ENCODE results near the gene CORO2A.

DNA sequence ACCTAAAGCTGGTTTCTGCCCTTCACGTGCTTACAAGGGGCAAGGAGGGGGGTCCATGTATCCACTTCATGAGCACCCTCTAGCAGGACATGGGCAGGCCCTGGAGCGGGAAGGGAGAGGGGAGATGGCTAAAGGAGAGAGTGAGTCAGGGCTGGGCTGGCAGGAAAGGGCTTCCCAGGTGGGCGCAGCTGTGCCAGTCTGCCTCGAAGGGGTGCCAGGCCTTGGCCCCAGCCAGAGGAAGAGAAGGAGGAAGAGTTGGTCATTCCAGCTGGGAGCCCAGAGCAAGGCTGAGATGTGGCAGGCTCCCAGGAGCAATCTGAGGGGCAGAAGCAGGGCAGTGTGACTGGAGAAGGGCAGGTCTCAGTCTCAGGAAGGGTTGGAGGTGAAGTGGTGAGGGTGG, 98.1 kb downstream of the CORO2A start:
- TF ChIP-seq, protein P1, sequence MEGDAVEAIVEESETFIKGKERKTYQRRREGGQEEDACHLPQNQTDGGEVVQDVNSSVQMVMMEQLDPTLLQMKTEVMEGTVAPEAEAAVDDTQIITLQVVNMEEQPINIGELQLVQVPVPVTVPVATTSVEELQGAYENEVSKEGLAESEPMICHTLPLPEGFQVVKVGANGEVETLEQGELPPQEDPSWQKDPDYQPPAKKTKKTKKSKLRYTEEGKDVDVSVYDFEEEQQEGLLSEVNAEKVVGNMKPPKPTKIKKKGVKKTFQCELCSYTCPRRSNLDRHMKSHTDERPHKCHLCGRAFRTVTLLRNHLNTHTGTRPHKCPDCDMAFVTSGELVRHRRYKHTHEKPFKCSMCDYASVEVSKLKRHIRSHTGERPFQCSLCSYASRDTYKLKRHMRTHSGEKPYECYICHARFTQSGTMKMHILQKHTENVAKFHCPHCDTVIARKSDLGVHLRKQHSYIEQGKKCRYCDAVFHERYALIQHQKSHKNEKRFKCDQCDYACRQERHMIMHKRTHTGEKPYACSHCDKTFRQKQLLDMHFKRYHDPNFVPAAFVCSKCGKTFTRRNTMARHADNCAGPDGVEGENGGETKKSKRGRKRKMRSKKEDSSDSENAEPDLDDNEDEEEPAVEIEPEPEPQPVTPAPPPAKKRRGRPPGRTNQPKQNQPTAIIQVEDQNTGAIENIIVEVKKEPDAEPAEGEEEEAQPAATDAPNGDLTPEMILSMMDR (IDR thresholded peaks at IDR 0.05): no peak
- no peak for TF ChIP-seq ZFX (IDR thresholded peaks at IDR 0.05; ENCODE audit: borderline replicate concordance)
